ENCODE results near the gene L1TD1.

DNA sequence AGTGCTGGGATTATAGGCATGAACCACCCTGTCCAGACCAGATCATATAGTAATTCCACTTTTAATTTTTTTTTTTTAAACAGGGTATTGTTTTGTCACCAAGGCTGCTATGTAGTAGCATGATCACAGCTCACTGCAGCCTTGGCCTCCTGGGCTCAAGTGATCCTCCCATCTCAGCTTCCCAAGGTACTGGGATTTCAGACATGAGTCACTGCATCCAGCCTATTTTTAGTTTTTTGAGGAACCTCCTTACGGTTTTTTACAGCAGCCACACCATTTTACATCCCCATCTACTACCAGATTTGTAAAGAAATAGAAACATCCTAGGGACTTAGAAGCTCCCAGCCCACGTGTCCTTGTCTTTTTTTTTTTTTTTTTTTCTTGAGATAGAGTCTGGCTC lies 24.0 kb downstream of the L1TD1 start:
- TF ChIP-seq, protein P1, sequence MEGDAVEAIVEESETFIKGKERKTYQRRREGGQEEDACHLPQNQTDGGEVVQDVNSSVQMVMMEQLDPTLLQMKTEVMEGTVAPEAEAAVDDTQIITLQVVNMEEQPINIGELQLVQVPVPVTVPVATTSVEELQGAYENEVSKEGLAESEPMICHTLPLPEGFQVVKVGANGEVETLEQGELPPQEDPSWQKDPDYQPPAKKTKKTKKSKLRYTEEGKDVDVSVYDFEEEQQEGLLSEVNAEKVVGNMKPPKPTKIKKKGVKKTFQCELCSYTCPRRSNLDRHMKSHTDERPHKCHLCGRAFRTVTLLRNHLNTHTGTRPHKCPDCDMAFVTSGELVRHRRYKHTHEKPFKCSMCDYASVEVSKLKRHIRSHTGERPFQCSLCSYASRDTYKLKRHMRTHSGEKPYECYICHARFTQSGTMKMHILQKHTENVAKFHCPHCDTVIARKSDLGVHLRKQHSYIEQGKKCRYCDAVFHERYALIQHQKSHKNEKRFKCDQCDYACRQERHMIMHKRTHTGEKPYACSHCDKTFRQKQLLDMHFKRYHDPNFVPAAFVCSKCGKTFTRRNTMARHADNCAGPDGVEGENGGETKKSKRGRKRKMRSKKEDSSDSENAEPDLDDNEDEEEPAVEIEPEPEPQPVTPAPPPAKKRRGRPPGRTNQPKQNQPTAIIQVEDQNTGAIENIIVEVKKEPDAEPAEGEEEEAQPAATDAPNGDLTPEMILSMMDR (IDR thresholded peaks at IDR 0.05) = no peak
- TF ChIP-seq POLR2A (IDR thresholded peaks at IDR 0.05) = no peak

All from body of pancreas (tissue), 4 donors.